ENCODE data around the gene BRMS1L.
"Not testable (repeated sequence)": the region's sequence is repeated elsewhere in the genome, so short reads cannot be mapped to it uniquely, and the experiment has no call there.

Gene BRMS1L

GRCh38 chr14:35821564-35822411, 4.3 kb upstream of the BRMS1L start:
- DNase-seq (ENCODE audit: low read depth in 2 of 3, low spot score in 1 of 3) = no peak

GRCh38 chr14:35822501-35822900, 3.6 kb upstream of the BRMS1L start:
- no peak for DNase-seq (ENCODE audit: low read depth in 2 of 3, low spot score in 1 of 3)

GRCh38 chr14:35824446-35825165, 1.5 kb upstream of the BRMS1L start:
- not testable (repeated sequence) for DNase-seq (ENCODE audit: low read depth in 2 of 3, low spot score in 1 of 3)

- DNase-seq (ENCODE audit: low read depth in 2 of 3, low spot score in 1 of 3) = no peak
Measured at GRCh38 chr14:35825968-35826217, 245 bp upstream of the BRMS1L start.

- no peak for DNase-seq (ENCODE audit: low read depth in 2 of 3, low spot score in 1 of 3)
Measured at GRCh38 chr14:35826952-35827416, 846 bp downstream of the BRMS1L start.

- no peak for DNase-seq (ENCODE audit: low read depth in 2 of 3, low spot score in 1 of 3)
Measured at GRCh38 chr14:35827678-35828472, 1.7 kb downstream of the BRMS1L start.

GRCh38 chr14:35829449-35829848, 3.3 kb downstream of the BRMS1L start:
- DNase-seq (ENCODE audit: low read depth in 2 of 3, low spot score in 1 of 3) = no peak

- no peak for DNase-seq (ENCODE audit: low read depth in 2 of 3, low spot score in 1 of 3)
Measured at GRCh38 chr14:35835208-35835982, 9.3 kb downstream of the BRMS1L start.

GRCh38 chr14:35841704-35842103, 15.6 kb downstream of the BRMS1L start:
- DNase-seq (ENCODE audit: low read depth in 2 of 3, low spot score in 1 of 3) = not testable (repeated sequence)

GRCh38 chr14:35842245-35842644, 16.1 kb downstream of the BRMS1L start:
- DNase-seq (ENCODE audit: low read depth in 2 of 3, low spot score in 1 of 3) = not testable (repeated sequence)

GRCh38 chr14:35844494-35844893, 18.4 kb downstream of the BRMS1L start:
- no peak for DNase-seq (ENCODE audit: low read depth in 2 of 3, low spot score in 1 of 3)

GRCh38 chr14:35847636-35848035, 21.5 kb downstream of the BRMS1L start:
- no peak for DNase-seq (ENCODE audit: low read depth in 2 of 3, low spot score in 1 of 3)

- no peak for DNase-seq (ENCODE audit: low read depth in 2 of 3, low spot score in 1 of 3)
Measured at GRCh38 chr14:35849122-35849521, 23.0 kb downstream of the BRMS1L start.

GRCh38 chr14:35851823-35852222, 25.7 kb downstream of the BRMS1L start:
- DNase-seq (ENCODE audit: low read depth in 2 of 3, low spot score in 1 of 3) = no peak

- no peak for DNase-seq (ENCODE audit: low read depth in 2 of 3, low spot score in 1 of 3)
Measured at GRCh38 chr14:35853225-35853624, 27.1 kb downstream of the BRMS1L start.

GRCh38 chr14:35854696-35855270, 28.6 kb downstream of the BRMS1L start:
- DNase-seq (ENCODE audit: low read depth in 2 of 3, low spot score in 1 of 3) = no peak

- no peak for DNase-seq (ENCODE audit: low read depth in 2 of 3, low spot score in 1 of 3)
Measured at GRCh38 chr14:35855876-35856481, 29.8 kb downstream of the BRMS1L start.

GRCh38 chr14:35858521-35859209, 32.5 kb downstream of the BRMS1L start:
- DNase-seq (ENCODE audit: low read depth in 2 of 3, low spot score in 1 of 3) = no peak

GRCh38 chr14:35861204-35861868, 35.2 kb downstream of the BRMS1L start:
- DNase-seq (ENCODE audit: low read depth in 2 of 3, low spot score in 1 of 3) = no peak
